ENCODE data around the gene SCUBE2.

Gene SCUBE2

DNA sequence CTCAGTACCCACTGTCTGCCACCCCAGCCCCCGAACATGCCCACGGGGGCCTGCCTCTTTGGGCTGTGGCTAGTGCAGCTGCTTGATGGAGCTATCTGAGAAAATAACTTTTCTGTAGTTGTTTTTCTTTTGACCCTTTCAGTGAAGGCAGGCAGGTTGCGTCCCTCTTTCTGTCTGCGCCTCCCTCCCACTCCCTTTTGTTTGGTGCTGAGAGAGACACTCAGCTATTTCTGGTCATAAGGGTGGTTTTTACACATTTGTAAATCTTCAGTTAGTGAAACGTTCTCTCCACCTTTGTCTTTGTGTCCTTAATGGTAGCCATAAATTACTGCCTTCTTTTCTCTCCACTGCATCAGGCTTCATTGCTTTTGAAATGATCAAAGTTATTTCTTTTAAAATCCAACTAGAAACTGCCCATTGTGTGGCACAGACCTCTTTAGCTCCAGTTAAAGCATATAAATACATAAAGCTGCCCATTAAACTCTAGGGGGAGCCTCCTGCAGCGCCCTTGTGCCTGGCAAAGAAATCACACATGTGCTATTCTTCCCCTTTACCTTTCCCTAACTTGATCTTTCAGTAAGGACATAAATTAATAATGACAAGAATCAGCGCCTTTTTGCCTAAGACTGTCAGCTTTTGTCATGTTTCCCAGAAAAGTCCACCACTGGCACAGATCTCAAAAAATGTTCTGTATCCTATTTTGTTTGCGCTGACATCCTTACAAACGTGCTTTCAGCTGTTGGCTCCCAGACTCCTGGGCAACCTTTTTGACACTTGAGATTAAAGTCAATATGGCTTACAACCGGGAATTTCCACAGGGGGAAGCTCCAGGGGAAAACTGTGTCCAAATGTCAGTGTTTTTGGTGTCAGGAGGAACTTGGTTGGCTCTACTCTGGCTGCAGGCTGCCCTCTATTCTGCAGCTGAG lies 1.7 kb upstream of the SCUBE2 start:
- Histone ChIP-seq H3K4me1 (ENCODE audit: control insufficient read depth in 1 of 2, insufficient read depth in 1 of 2, low read depth in 1 of 2, low read length in 1 of 2) (peaks cover 0 to 5% of the 10 kb centered on the region in 2 experiments), H3K9me3 (no peaks in the 10 kb centered on the region), H3K4me3 (ENCODE audit: low read depth in 1 of 2, low read length in 1 of 2) (no peak overlapping the region), H3K27ac (no peak overlapping the region), H3K27me3 (peaks cover 68% of the 10 kb centered on the region), H3K36me3 (no peaks in the 10 kb centered on the region)
- TF ChIP-seq, protein P1, sequence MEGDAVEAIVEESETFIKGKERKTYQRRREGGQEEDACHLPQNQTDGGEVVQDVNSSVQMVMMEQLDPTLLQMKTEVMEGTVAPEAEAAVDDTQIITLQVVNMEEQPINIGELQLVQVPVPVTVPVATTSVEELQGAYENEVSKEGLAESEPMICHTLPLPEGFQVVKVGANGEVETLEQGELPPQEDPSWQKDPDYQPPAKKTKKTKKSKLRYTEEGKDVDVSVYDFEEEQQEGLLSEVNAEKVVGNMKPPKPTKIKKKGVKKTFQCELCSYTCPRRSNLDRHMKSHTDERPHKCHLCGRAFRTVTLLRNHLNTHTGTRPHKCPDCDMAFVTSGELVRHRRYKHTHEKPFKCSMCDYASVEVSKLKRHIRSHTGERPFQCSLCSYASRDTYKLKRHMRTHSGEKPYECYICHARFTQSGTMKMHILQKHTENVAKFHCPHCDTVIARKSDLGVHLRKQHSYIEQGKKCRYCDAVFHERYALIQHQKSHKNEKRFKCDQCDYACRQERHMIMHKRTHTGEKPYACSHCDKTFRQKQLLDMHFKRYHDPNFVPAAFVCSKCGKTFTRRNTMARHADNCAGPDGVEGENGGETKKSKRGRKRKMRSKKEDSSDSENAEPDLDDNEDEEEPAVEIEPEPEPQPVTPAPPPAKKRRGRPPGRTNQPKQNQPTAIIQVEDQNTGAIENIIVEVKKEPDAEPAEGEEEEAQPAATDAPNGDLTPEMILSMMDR (IDR thresholded peaks at IDR 0.05), result no peak

DNA sequence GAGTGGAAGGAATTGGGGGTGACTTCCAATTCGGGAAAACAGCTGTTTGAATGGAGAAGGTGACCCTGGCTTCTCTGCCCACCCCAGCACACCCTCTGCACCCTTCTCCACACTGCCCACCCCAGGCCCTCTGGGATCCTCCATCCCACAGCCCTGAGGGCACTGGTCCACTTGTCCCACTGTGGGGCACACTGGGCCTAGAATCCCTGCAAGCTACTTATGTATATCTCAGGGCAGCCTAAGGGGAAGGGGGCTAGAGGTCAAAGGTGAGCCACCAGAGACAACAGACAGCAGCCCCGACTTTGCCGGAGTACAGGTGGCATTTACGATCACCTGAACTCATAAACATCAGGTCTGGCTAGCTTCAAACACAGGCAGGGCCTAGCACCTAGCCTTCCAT lies 673 bp upstream of the SCUBE2 start:
- no peaks in the 10 kb centered on the region for H3K36me3 ChIP-seq
- peaks cover 78% of the 10 kb centered on the region for H3K27me3 ChIP-seq
- no peak overlapping the region for H3K27ac ChIP-seq
- no peaks in the 10 kb centered on the region for H3K9me3 ChIP-seq
- H3K4me1 ChIP-seq (ENCODE audit: control insufficient read depth in 1 of 2, insufficient read depth in 1 of 2, low read depth in 1 of 2, low read length in 1 of 2), result peaks cover 0 to 5% of the 10 kb centered on the region in 2 experiments
- TF ChIP-seq, protein P1 (IDR thresholded peaks at IDR 0.05), result no peak
- H3K4me3 ChIP-seq (ENCODE audit: low read depth in 1 of 2, low read length in 1 of 2), result no peak overlapping the region

DNA sequence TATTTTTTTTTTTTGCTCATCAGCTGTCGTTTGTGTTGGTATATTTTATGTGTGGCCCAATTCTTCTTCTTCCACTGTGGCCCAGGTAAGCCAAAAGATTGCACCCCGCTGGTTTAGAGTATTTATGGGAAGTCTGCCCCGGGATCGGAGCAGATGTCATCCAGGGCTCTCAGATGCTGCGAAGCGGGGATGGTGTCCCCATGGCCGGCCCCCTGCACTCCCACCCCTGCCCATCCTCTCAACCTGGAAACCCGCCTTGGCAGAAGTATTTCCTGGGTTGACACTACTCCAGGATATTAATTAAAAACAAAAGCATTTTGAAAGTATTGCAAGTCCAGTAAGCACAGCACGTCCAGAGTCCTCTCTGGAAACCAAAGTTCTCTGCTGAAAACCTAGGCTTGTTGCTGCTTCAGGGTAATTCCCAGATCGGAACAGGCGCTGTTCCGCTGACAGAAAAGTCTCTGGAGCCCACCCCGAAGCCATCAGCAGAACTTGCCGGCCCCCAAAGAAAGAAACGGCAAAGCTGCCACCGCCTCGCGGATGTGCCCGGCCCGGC lies 833 bp downstream of the SCUBE2 start:
- peaks cover 0 to 5% of the 10 kb centered on the region in 2 experiments for H3K4me1 ChIP-seq (ENCODE audit: control insufficient read depth in 1 of 2, insufficient read depth in 1 of 2, low read depth in 1 of 2, low read length in 1 of 2)
- H3K9me3 ChIP-seq, result no peaks in the 10 kb centered on the region
- H3K4me3 ChIP-seq (ENCODE audit: low read depth in 1 of 2, low read length in 1 of 2), result no peak overlapping the region
- TF ChIP-seq, protein P1 (IDR thresholded peaks at IDR 0.05), result no peak
- H3K27ac ChIP-seq, result no peak overlapping the region
- peaks cover 79% of the 10 kb centered on the region for H3K27me3 ChIP-seq
- no peaks in the 10 kb centered on the region for H3K36me3 ChIP-seq

DNA sequence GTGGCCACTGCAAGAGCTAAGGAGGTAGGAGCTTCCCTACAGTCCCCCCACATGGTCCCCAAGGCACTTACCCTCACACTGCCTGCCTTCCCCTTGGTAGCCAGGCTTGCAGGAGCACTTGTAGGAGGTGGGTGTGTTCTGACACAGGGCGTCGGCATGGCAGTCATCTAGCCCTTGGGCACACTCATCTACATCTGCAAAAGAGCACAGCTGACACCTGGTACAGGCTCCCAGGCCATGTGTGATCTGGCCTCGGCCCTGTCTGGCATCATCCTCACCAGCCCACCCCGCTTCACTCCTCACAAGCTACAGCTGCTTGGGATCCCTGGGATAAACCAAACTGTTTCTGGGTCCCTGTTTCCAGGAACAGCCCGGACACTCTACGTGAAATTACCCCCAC lies 1.8 kb downstream of the SCUBE2 start:
- no peak overlapping the region for H3K4me3 ChIP-seq (ENCODE audit: low read depth in 1 of 2, low read length in 1 of 2)
- H3K27me3 ChIP-seq, result peaks cover 82% of the 10 kb centered on the region
- H3K27ac ChIP-seq, result no peak overlapping the region
- H3K4me1 ChIP-seq (ENCODE audit: control insufficient read depth in 1 of 2, insufficient read depth in 1 of 2, low read depth in 1 of 2, low read length in 1 of 2), result peaks cover 0 to 5% of the 10 kb centered on the region in 2 experiments
- no peaks in the 10 kb centered on the region for H3K9me3 ChIP-seq
- TF ChIP-seq, protein P1 (IDR thresholded peaks at IDR 0.05), result no peak
- H3K36me3 ChIP-seq, result no peaks in the 10 kb centered on the region

DNA sequence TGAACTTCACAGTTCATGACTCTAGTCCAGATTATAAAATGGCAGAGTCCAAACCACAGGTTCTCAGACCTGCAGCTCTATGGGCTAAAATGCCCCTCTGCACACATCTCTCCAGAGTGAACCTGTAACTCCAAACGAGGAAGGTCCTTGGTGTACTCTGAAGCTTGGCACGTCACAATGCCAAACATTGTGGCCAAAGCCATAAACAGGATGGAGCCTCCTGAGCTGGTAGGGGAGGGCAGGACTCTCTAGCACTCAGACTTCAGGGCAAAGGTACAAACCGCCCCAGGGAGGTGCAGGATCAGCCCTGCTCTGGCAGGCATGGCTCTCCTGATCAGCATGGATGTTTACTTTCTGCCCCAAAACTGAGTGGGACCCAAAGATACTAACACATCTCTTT lies 2.3 kb downstream of the SCUBE2 start:
- Histone ChIP-seq H3K27me3 (peaks cover 81% of the 10 kb centered on the region), H3K9me3 (no peaks in the 10 kb centered on the region), H3K36me3 (no peaks in the 10 kb centered on the region), H3K27ac (no peak overlapping the region), H3K4me1 (ENCODE audit: control insufficient read depth in 1 of 2, insufficient read depth in 1 of 2, low read depth in 1 of 2, low read length in 1 of 2) (peaks cover 0 to 5% of the 10 kb centered on the region in 2 experiments), H3K4me3 (ENCODE audit: low read depth in 1 of 2, low read length in 1 of 2) (no peak overlapping the region)
- TF ChIP-seq, protein P1 (IDR thresholded peaks at IDR 0.05), result no peak

Measured in neutrophil (primary cell).